ENCODE measurements around the gene CD86.
"Not testable (repeated sequence)": the region's sequence is repeated elsewhere in the genome, so short reads cannot be mapped to it uniquely, and the experiment has no call there.

CD86 gene

GRCh38 chr3:122055215-122055614, at the start of gene CD86:
CD86 (plus strand) TSS chr3:122055362; CDS start chr3:122055490, 128 bp downstream.
- FAIRE-seq = peak; percentile 93
- peak; percentile 38 for DNase-seq (ENCODE audit: extremely low spot score, insufficient read length, low read depth)

- no peak for FAIRE-seq
- DNase-seq (ENCODE audit: extremely low spot score, insufficient read length, low read depth) = no peak
Observed at GRCh38 chr3:122006267-122006666, 48.9 kb upstream of the CD86 start.

- FAIRE-seq (no peak), DNase-seq (ENCODE audit: extremely low spot score, insufficient read length, low read depth) (no peak)
Observed at GRCh38 chr3:122008166-122008565, 47.0 kb upstream of the CD86 start.

- no peak for DNase-seq (ENCODE audit: extremely low spot score, insufficient read length, low read depth)
- peak; percentile 44 for FAIRE-seq
Observed at GRCh38 chr3:122010506-122010905, 44.7 kb upstream of the CD86 start.

- no peak for FAIRE-seq
- DNase-seq (ENCODE audit: extremely low spot score, insufficient read length, low read depth) = no peak
Observed at GRCh38 chr3:122011396-122011795, 43.8 kb upstream of the CD86 start.

GRCh38 chr3:122012821-122013220, 42.3 kb upstream of the CD86 start:
- peak; percentile 80 for FAIRE-seq
- no peak for DNase-seq (ENCODE audit: extremely low spot score, insufficient read length, low read depth)

- FAIRE-seq (peak; percentile 60), DNase-seq (ENCODE audit: extremely low spot score, insufficient read length, low read depth) (no peak)
Observed at GRCh38 chr3:122013448-122013925, 41.7 kb upstream of the CD86 start.

GRCh38 chr3:122014741-122015140, 40.4 kb upstream of the CD86 start:
- FAIRE-seq (peak; percentile 92), DNase-seq (ENCODE audit: extremely low spot score, insufficient read length, low read depth) (peak; percentile 44)

GRCh38 chr3:122019493-122019892, 35.7 kb upstream of the CD86 start:
- peak; percentile 79 for FAIRE-seq
- no peak for DNase-seq (ENCODE audit: extremely low spot score, insufficient read length, low read depth)

- DNase-seq (ENCODE audit: extremely low spot score, insufficient read length, low read depth) (no peak), FAIRE-seq (peak; percentile 9)
Observed at GRCh38 chr3:122021037-122021436, 34.1 kb upstream of the CD86 start.

- FAIRE-seq (peak; percentile 41), DNase-seq (ENCODE audit: extremely low spot score, insufficient read length, low read depth) (no peak)
Observed at GRCh38 chr3:122021811-122022401, 33.3 kb upstream of the CD86 start, which contains the start of gene ILDR1. ILDR1 (minus strand) TSS chr3:122022247; CDS start chr3:122022077, 170 bp downstream.

- DNase-seq (ENCODE audit: extremely low spot score, insufficient read length, low read depth) = no peak
Observed at GRCh38 chr3:122023335-122023910, 31.7 kb upstream of the CD86 start.

GRCh38 chr3:122024800-122025199, 30.4 kb upstream of the CD86 start:
- no peak for FAIRE-seq

More at GRCh38 chr3:122023335-122023910, 31.7 kb upstream of the CD86 start:
- peak; percentile 15 for FAIRE-seq

GRCh38 chr3:122025296-122025695, 29.9 kb upstream of the CD86 start:
- DNase-seq (ENCODE audit: extremely low spot score, insufficient read length, low read depth) (no peak), FAIRE-seq (peak; percentile 96)

More at GRCh38 chr3:122024800-122025199, 30.4 kb upstream of the CD86 start:
- DNase-seq (ENCODE audit: extremely low spot score, insufficient read length, low read depth) = no peak

- no peak for DNase-seq (ENCODE audit: extremely low spot score, insufficient read length, low read depth)
- FAIRE-seq = peak; percentile 91
Observed at GRCh38 chr3:122030381-122031122, 24.6 kb upstream of the CD86 start.

GRCh38 chr3:122031123-122031468, 24.1 kb upstream of the CD86 start:
- no peak for DNase-seq (ENCODE audit: extremely low spot score, insufficient read length, low read depth)
- FAIRE-seq = no peak

GRCh38 chr3:122032531-122032930, 22.6 kb upstream of the CD86 start:
- DNase-seq (ENCODE audit: extremely low spot score, insufficient read length, low read depth) = no peak
- no peak for FAIRE-seq

GRCh38 chr3:122033023-122033422, 22.1 kb upstream of the CD86 start:
- no peak for DNase-seq (ENCODE audit: extremely low spot score, insufficient read length, low read depth)
- peak; percentile 72 for FAIRE-seq

GRCh38 chr3:122047296-122047695, 7.9 kb upstream of the CD86 start:
- not testable (repeated sequence) for DNase-seq (ENCODE audit: extremely low spot score, insufficient read length, low read depth); FAIRE-seq

- not testable (repeated sequence) for DNase-seq (ENCODE audit: extremely low spot score, insufficient read length, low read depth); FAIRE-seq
Observed at GRCh38 chr3:122047773-122048172, 7.4 kb upstream of the CD86 start.

- DNase-seq (ENCODE audit: extremely low spot score, insufficient read length, low read depth) = no peak
- peak; percentile 96 for FAIRE-seq
Observed at GRCh38 chr3:122052968-122053367, 2.2 kb upstream of the CD86 start.
